Measurements from ENCODE around the gene GAD1. TPM values are rescaled to one million over a fixed set of nuclear protein-coding genes. Genes with fewer than 3 reads are reported as not detected.

GAD1 gene
- total and polyA plus RNA-seq, 2 of the 8 experiments (the other 6 are each of a cell fraction or from before 2014, with no cell fraction given), result 0.65 to 1.0 TPM

DNA sequence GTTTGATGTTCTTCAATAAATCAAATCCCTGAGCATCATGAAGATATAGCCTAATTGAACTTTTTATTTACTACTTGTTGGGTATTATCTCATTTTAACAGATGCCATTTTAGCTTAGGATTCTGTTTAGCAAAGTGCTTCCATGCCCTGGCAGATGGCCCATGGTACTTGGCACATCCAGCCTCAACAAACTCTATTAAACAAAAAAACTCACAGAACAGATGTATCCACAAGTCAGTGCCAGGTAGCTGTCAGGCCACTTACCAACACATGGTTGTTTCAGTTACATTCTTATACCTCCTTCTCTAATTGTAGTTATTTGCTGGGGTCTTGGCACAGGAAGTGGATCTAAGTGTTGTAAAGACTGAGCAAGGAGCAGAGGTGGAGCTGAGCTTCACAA lies 29.6 kb downstream of the GAD1 start:
- no peak overlapping the region for H2BK12ac ChIP-seq (ENCODE audit: low read depth, low read length)
- no peaks in the 10 kb centered on the region for H3K79me1 ChIP-seq (ENCODE audit: low read depth, low read length)
- no peak overlapping the region for H3K4ac ChIP-seq (replicated peaks; ENCODE audit: insufficient read length, low read depth, low read length)
- DNase-seq (ENCODE audit: low read depth in 1 of 2, low spot score in 2 of 2) (no peak), FAIRE-seq (no peak)
- H3K4me3 ChIP-seq (ENCODE audit: extremely low read depth in 1 of 4, insufficient read depth in 2 of 4, low read depth in 3 of 4, low read length in 4 of 4), result no peak overlapping the region
- no peak overlapping the region for H2AK5ac ChIP-seq (ENCODE audit: low read depth, low read length)
- no peak overlapping the region for H4K91ac ChIP-seq (replicated peaks; ENCODE audit: insufficient read length, low read length)
- H2AFZ ChIP-seq (ENCODE audit: low read length), result no peak overlapping the region
- H4K8ac ChIP-seq (ENCODE audit: extremely low read depth, insufficient read depth, low read length), result no peak overlapping the region
- no peaks in the 10 kb centered on the region for H3K36me3 ChIP-seq (ENCODE audit: control insufficient read depth in 2 of 4, insufficient read depth in 4 of 4, low read length in 3 of 4)
- CTCF ChIA-PET (ENCODE audit: partially characterized antibody), result interaction anchor here (0.5 to 9.4 kb wide), 14 partner anchors 11 to 579 kb away, joined by 3 to 94 read pairs (median 6); no protein-coding TSS in a partner anchor
- no peak overlapping the region for H2BK120ac ChIP-seq (replicated peaks; ENCODE audit: low read depth, low read length)
- no peak overlapping the region for H2BK15ac ChIP-seq (ENCODE audit: low read length)
- POLR2A ChIA-PET (ENCODE audit: partially characterized antibody), result interaction anchor here (0.5 to 1.0 kb wide), 2 partner anchors 8 to 16 kb away, joined by 3 read pairs; no protein-coding TSS in a partner anchor
- H4K5ac ChIP-seq (ENCODE audit: insufficient read length, low read depth, low read length), result no peak overlapping the region
- no peaks in the 10 kb centered on the region for H3K9me3 ChIP-seq (ENCODE audit: insufficient read depth in 2 of 2, low read depth in 1 of 2, low read length in 1 of 2)
- no peaks in the 10 kb centered on the region for H3K23me2 ChIP-seq (ENCODE audit: low read depth, low read length)
- H3K14ac ChIP-seq (ENCODE audit: insufficient read length), result no peak overlapping the region
- no peaks in the 10 kb centered on the region for H3K79me2 ChIP-seq (ENCODE audit: control insufficient read depth in 1 of 2, insufficient read depth in 2 of 2, low read length in 2 of 2)
- no peak overlapping the region for H3K27ac ChIP-seq (ENCODE audit: low read depth, low read length)
- H2BK5ac ChIP-seq (ENCODE audit: low read depth, low read length), result no peak overlapping the region
- H3K9ac ChIP-seq (replicated peaks in 1 of 4; ENCODE audit: extremely low read depth in 1 of 4, low read depth in 3 of 4, low read length in 3 of 4), result no peak overlapping the region
- H3K4me2 ChIP-seq (ENCODE audit: insufficient read depth in 1 of 2, low read depth in 2 of 2, low read length in 2 of 2), result no peak overlapping the region
- no peaks in the 10 kb centered on the region for H4K20me1 ChIP-seq (replicated peaks in 1 of 2; ENCODE audit: control insufficient read depth in 1 of 2, insufficient read depth in 2 of 2, low read length in 2 of 2)
- TF ChIP-seq TEAD4 (IDR thresholded peaks at IDR 0.05; ENCODE audit: low read depth, low read length), result no peak
- H3K18ac ChIP-seq (ENCODE audit: extremely low read depth, low read length), result no peak overlapping the region
- H2BK20ac ChIP-seq (ENCODE audit: low read length), result no peak overlapping the region
- H3K4me1 ChIP-seq (replicated peaks in 1 of 4; ENCODE audit: control insufficient read depth in 3 of 4, insufficient read depth in 4 of 4, low read length in 3 of 4), result no peaks in the 10 kb centered on the region
- no peak overlapping the region for H3K56ac ChIP-seq (replicated peaks; ENCODE audit: insufficient read length, low read depth, low read length)
- peaks cover 0 to 2% (median 0%) of the 10 kb centered on the region in 4 experiments; a peak in 1 of 7 replicates for H3K27me3 ChIP-seq (replicated peaks in 1 of 4; ENCODE audit: control insufficient read depth in 3 of 4, extremely low read depth in 1 of 4, insufficient read depth in 3 of 4, low read length in 3 of 4)
- H3K23ac ChIP-seq (ENCODE audit: insufficient read length), result no peak overlapping the region
